Measurements from ENCODE around the gene BTRC. TPM values are rescaled to one million over a fixed set of nuclear protein-coding genes. Genes with fewer than 3 reads are reported as not detected.

BTRC gene
- 11.5 and 14.7 TPM in 2 replicates for total RNA-seq

DNA sequence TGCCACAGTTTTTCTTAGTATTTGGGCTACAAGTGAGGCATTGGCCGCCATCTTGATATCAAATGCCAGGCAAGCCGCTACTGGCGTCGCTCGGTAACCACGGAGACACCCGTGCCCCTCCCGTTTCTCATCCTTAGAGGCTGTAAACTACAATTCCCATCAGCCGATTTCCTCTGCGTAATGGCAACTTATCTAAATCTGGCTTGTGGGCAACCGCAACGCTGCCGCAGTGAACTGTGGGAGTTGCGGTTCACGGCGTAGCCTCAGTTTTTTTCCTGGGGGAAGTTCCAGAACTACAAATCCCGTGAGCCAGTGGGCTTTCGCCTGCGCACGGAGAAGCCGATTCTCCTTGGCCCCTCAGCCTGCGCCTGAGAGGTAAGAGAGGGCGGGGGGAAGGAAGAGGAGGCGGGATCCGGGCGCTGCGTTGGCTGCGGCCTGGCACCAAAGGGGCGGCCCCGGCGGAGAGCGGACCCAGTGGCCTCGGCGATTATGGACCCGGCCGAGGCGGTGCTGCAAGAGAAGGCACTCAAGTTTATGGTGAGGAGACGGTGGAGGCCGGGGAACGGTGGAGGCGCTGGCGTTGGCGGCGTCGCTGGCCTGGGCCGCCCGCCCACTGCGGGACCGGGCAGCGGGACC is at the start of gene BTRC:
BTRC (plus strand) TSS at position 474 of the 636 bp plus-strand sequence; CDS start at position 490, 16 bp downstream.

DNA sequence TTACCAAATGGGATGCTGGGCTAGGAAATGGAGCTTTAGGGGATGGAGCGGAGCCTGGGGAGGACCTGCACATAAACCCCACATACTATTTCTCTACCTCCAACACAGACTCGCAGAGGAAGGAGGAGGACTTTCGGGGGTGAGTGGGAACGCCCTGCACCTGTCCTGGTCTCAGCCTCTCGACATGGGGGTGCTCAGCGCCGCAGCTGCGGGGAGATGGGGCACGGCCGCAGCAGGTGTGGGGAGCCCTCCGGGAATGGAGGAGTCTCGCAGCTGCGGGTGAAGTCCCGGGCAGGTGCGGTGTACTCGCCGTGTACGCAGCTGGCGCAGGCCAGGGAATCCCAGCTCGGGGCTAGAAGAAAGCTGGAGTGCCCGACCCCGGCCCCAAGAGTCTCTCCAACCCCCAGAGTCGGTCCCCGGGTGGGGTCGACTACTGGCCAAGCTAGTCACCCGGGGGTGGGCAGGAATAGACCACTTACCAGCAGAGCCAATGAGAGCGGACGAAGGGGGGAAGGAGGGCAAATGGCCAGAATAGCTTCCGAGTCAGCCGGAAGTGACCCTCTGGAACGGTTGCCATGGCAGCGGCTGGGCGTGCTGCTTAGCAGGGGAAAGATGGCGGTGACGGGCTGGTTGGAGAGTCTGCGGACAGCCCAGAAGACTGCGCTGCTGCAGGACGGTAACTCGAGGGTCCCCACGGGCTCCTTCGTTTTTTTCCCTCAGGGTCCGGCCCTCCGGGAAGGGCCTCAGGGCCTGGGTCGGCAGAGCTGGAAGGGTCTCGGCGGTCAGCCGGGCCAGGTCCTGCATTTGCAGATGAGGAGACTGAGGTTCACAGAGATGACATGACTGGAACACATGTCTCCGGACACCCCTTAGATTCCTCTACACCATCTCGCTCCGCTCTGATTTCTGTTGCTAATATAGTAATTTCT is 234.0 kb downstream of the BTRC start, which contains the start of the genes DPCD and POLL:
DPCD (plus strand) TSS at position 597 of the 929 bp plus-strand sequence; CDS start at position 613, 16 bp downstream.
POLL (minus strand) TSS at position 533 of the 929 bp plus-strand sequence. CDS start 897 bp downstream, outside the sequence.

Small RNA genes lying within 50 kb of the gene (small RNA-seq; reads per million reads assigned to genes)
- gene MIR3158-1: 5.8 reads per million, percentile 91 among the genes with 10 or more reads in this experiment
- 0.38 reads per million, percentile 3 among the genes with 10 or more reads in this experiment for gene RNU2-43P
- gene RNU2-59P: 12.0 reads per million, percentile 94 among the genes with 10 or more reads in this experiment

Other genes starting within 250 kb of the BTRC start
- gene TLX1, start 222.9 kb upstream of the BTRC start, total RNA-seq: not detected in 2 replicates
- not detected in 2 replicates for gene LBX1, start 124.7 kb upstream of the BTRC start, total RNA-seq
- gene POLL, start 234.1 kb downstream of the BTRC start, total RNA-seq: 11.6 and 14.9 TPM in 2 replicates
- gene DPCD, start 234.2 kb downstream of the BTRC start, total RNA-seq: 38.2 and 47.0 TPM in 2 replicates